Right lobe of liver (tissue), 4 donors: Measurements from ENCODE around the gene SVEP1.

ENCODE experiments used
- CTCF ChIP-seq, 4 donors: fragments of 200-600 bp in 3 of 4; fragments of 450-650 bp in 1 of 4; IDR thresholded peaks; one replicate each; pipeline versions ENCODE4 v1.5.1 to v1.8.0; 2016 to 2022; ENCODE audit warnings: antibody characterized with exemption in 4 of 4, mild to moderate bottlenecking in 2 of 4
- POLR2A ChIP-seq: fragments of 450-650 bp; IDR thresholded peaks from one replicate; pipeline ENCODE4 v1.6.1; 2017; ENCODE audit warnings: antibody characterized with exemption, mild to moderate bottlenecking
- donor health status: DM: no; HTN: no; CAD: no.
- donor health status: DM: no; HTN: no; CAD: no.
- donor health status: DM: no; HTN: yes; CAD: no.

GRCh38 chr9:110408598-110408997 is 170.9 kb downstream of the SVEP1 start:
- no peak for TF ChIP-seq CTCF (IDR thresholded peaks at IDR 0.05)
- no peak for TF ChIP-seq POLR2A
